Fibroblast of pulmonary artery (primary cell): ENCODE results near the gene CXCL13.
A peak's percentile ranks its signal among the peaks of the same experiment; 100 is the strongest.
"Not testable (repeated sequence)": the region's sequence is repeated elsewhere in the genome, so short reads cannot be mapped to it uniquely, and the experiment has no call there.

Experiments
- DNase-seq: peaks from one replicate; pipeline ENCODE4 v3.0.0-alpha.2; 2010; ENCODE audit warnings: low read depth
- H3K4me3 ChIP-seq: replicated peaks from 2 replicates; pipeline ENCODE4 v1.5.1; 2011; ENCODE audit warnings: low read depth, mild to moderate bottlenecking, control low read depth, low read length, moderate library complexity
- CTCF ChIP-seq: IDR thresholded peaks from 2 replicates; pipeline ENCODE4 v1.5.1; 2011; ENCODE audit warnings: mild to moderate bottlenecking, control low read depth, low read length, inconsistent platforms; ENCODE audit errors: missing control alignments

CXCL13 gene

DNA sequence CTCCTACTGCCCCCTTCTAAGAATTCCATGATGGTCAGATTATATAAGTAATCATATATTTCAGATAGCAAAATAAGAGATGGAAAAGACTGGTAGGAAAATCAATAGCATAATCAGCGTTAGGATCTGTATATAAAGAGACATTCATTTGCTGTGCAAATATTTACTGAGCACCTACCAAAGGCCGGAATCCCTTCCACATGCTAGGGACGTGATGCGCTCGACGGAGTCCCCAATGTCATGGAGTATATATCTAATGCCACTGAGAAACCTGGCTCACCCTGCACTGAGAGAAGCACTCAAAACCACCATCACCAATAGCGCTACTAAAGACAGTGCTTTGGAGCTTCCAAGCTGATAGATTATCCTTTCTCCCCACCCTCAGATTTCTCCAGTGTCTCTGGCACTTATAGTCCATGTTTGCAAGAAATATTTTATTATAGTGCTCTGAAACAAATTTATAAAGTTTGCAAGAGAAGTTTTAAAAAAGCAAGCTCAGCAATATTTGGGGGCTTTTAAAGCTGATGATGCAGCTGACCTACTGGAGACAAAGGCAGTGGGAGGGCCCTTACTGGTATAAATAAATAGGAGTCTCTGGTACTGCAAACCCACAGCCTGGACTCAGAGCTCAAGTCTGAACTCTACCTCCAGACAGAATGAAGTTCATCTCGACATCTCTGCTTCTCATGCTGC lies at the start of gene CXCL13:
Gene CXCL13 (plus strand): TSS at position 611 of the 693 bp plus-strand sequence. CDS start 46 bp downstream, at position 657.
- DNase-seq, result no peak
- H3K4me3 ChIP-seq, result no peak within 1 kb of the TSS
- no peak for TF ChIP-seq CTCF

DNA sequence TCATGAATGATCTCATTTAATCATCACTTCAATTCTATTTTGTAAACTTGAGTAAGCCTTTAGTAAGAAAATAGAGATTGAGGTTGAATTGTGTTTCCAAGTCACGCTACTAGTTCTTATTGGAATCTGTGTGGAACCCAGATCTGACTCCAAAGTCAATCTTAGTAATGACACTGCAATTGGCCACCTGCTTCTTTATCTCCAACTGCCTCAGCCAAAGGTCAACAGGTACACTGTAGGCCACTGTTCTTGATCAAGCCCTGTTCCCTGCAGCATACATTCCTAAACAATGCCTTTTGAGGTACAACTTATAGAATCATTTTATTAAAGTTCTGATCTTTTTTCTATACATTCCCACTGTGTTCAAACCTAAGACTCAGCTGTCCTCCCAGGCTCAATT lies 45.5 kb upstream of the CXCL13 start:
- no peak for TF ChIP-seq CTCF
- H3K4me3 ChIP-seq, result no peak overlapping the region
- no peak for DNase-seq

GRCh38 chr4:77561720-77562119 lies 43.9 kb upstream of the CXCL13 start:
- DNase-seq, H3K4me3 ChIP-seq: not testable (repeated sequence)

DNA sequence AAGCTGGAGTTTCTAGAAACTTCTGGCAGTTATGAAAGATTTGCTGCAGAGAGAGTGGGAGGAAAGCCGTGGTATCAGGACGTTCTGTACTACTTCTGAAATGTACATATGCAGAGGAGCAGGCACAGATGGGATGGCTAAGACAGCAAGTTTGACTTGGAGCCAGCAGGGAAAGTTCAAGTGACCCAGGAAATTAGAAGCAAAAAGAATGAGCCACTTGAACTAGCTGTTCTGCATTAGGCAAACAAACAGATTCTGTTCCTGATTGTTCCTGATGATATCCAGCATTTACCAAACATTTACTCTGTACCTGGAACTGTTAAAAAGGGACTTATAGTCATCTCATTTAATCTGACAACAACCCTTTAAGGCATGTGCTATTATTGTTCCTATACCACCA lies 41.4 kb upstream of the CXCL13 start:
- DNase-seq, result peak; percentile 56
- no peak for TF ChIP-seq CTCF
- H3K4me3 ChIP-seq, result no peak overlapping the region

- H3K4me3 ChIP-seq, result no peak overlapping the region
- no peak for DNase-seq
Observed at GRCh38 chr4:77566148-77566547, 39.5 kb upstream of the CXCL13 start.

DNA sequence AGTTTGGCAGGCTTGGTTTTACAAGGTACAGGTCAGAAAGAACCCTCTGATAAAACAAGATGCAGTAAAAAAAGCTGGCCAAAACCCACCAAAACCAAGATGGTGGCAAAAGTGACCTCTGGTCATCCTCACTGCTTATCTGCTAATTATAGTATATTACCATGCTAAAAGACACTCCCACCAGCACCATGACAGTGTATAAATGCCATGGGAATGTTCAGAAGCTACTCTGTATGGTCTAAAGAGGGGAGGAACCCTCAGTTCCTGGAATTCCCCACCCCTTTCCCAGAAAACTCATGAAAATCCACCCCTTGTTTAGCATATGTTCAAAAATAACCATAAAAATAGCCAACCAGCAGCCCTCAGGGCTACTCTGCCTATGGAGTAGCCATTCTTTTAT lies 38.1 kb upstream of the CXCL13 start:
- H3K4me3 ChIP-seq, result no peak overlapping the region
- TF ChIP-seq CTCF, result no peak
- DNase-seq, result no peak

More at GRCh38 chr4:77566148-77566547, 39.5 kb upstream of the CXCL13 start:
- TF ChIP-seq CTCF, result no peak

GRCh38 chr4:77570508-77571214 lies 35.0 kb upstream of the CXCL13 start:
- not testable (repeated sequence) for DNase-seq

GRCh38 chr4:77576351-77576750 lies 29.3 kb upstream of the CXCL13 start:
- no peak for TF ChIP-seq CTCF
- DNase-seq, result no peak
- H3K4me3 ChIP-seq, result no peak overlapping the region

More at GRCh38 chr4:77570508-77571214, 35.0 kb upstream of the CXCL13 start:
- H3K4me3 ChIP-seq, result not testable (repeated sequence)
